ENCODE data around the gene CRMP1. TPM values are rescaled to one million over a fixed set of nuclear protein-coding genes. Genes with fewer than 3 reads are reported as not detected.

Gene CRMP1
- total RNA-seq, 4 donors from 2014 or later: 0.64 to 0.76 TPM; not detected in 2

DNA sequence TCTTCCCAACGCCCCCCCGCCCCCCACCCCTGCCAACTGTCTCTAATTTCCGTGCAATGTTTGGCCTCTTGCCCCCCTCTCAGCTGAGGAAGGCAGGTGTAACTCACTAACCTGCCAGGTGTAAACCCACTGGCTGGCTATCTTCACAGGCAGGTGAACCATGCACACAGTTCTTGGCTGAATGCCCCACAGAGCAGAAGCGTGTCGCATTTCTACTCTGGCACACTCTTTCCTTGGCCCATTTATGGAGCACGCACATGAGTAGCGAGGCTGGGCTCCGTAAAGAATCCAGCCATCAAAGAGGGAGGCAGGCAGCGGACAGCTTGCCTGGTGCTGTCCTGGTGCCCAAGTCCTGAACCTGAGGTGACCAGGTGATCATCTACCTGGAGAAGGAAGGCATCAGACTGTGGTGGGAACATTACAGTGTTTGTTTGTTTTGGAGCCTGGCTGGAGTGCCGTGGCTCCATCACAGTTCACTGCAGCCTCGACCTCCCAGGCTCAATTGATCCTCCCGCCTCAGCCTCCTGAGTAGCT lies 39.2 kb upstream of the CRMP1 start:
- no peaks in the 10 kb centered on the region for H3K36me3 ChIP-seq
- DNase-seq (ENCODE audit: low spot score in 2 of 2): peak in 1 of 2 donors; percentile 32
- 68% methylated on average over 12 of the region's 12 CpGs for WGBS
- peaks cover 49% of the 10 kb centered on the region for H3K27me3 ChIP-seq
- no peaks in the 10 kb centered on the region for H3K4me1 ChIP-seq
- no peaks in the 10 kb centered on the region for H3K9me3 ChIP-seq
- TF ChIP-seq EP300 (IDR thresholded peaks at IDR 0.05) (no peak), POLR2AphosphoS5 (IDR thresholded peaks at IDR 0.05) (no peak), POLR2A (IDR thresholded peaks at IDR 0.05) (no peak)
- TF ChIP-seq, protein P1, sequence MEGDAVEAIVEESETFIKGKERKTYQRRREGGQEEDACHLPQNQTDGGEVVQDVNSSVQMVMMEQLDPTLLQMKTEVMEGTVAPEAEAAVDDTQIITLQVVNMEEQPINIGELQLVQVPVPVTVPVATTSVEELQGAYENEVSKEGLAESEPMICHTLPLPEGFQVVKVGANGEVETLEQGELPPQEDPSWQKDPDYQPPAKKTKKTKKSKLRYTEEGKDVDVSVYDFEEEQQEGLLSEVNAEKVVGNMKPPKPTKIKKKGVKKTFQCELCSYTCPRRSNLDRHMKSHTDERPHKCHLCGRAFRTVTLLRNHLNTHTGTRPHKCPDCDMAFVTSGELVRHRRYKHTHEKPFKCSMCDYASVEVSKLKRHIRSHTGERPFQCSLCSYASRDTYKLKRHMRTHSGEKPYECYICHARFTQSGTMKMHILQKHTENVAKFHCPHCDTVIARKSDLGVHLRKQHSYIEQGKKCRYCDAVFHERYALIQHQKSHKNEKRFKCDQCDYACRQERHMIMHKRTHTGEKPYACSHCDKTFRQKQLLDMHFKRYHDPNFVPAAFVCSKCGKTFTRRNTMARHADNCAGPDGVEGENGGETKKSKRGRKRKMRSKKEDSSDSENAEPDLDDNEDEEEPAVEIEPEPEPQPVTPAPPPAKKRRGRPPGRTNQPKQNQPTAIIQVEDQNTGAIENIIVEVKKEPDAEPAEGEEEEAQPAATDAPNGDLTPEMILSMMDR (IDR thresholded peaks at IDR 0.05): no peak
- H3K27ac ChIP-seq: no peak overlapping the region
- no peak overlapping the region for H3K4me3 ChIP-seq

DNA sequence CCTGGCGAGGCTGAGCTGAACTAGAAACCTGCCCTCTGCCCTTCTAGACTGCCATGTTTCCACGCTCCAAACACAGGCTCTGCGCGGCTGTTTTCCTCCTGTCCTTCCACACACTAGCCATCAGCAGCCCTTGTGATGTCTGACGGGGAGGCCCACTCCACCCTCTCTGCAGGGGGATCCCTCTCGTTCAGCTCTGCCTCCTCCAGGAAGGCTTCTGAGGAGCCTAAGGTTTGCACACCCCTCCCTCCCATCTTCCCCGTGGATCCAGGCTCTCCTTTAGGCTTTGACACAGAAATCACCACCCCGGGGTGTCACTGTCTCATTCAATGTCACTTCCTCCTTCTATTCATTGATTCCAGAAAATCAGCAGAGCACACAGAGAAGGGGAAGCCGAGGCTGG lies 38.6 kb upstream of the CRMP1 start:
- TF ChIP-seq EP300 (IDR thresholded peaks at IDR 0.05): no peak
- TF ChIP-seq POLR2AphosphoS5 (IDR thresholded peaks at IDR 0.05): no peak
- TF ChIP-seq, protein P1 (IDR thresholded peaks at IDR 0.05): no peak
- no peak for TF ChIP-seq POLR2A (IDR thresholded peaks at IDR 0.05)
- Histone ChIP-seq H3K36me3 (no peaks in the 10 kb centered on the region), H3K4me3 (no peak overlapping the region), H3K27me3 (peaks cover 49% of the 10 kb centered on the region), H3K9me3 (no peaks in the 10 kb centered on the region), H3K4me1 (no peaks in the 10 kb centered on the region), H3K27ac (no peak overlapping the region)
- peak in 1 of 2 donors; percentile 35 for DNase-seq (ENCODE audit: low spot score in 2 of 2)
- WGBS: 34% methylated on average over 9 of the region's 9 CpGs

DNA sequence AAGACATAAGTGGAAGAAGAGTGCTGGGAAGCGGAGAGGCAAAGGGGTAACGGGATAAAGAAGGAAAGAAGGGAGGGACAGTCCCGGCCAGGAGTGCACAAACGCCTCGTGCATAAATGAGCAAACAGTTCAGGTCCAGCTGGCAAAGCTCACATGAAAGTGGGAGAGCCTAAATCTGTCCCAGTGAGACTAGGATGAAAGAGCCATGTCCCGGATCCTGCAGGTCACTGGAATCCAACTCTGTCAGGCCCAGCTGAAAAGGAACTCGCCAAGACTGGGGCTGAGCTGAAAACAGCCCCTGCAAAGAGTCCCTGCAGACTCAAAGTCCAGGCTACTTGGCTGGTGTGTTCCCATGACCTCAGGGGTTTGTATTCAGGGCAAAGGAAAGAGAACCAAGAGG lies 38.0 kb upstream of the CRMP1 start:
- Histone ChIP-seq H3K36me3 (no peaks in the 10 kb centered on the region), H3K4me3 (no peak overlapping the region), H3K27ac (no peak overlapping the region), H3K9me3 (no peaks in the 10 kb centered on the region), H3K4me1 (no peaks in the 10 kb centered on the region), H3K27me3 (peaks cover 51% of the 10 kb centered on the region)
- 67% methylated on average over 7 of the region's 7 CpGs for WGBS
- peak in 1 of 2 donors; percentile 45 for DNase-seq (ENCODE audit: low spot score in 2 of 2)
- TF ChIP-seq POLR2A (IDR thresholded peaks at IDR 0.05) (no peak), EP300 (IDR thresholded peaks at IDR 0.05) (no peak), POLR2AphosphoS5 (IDR thresholded peaks at IDR 0.05) (no peak)
- TF ChIP-seq, protein P1 (IDR thresholded peaks at IDR 0.05): no peak

DNA sequence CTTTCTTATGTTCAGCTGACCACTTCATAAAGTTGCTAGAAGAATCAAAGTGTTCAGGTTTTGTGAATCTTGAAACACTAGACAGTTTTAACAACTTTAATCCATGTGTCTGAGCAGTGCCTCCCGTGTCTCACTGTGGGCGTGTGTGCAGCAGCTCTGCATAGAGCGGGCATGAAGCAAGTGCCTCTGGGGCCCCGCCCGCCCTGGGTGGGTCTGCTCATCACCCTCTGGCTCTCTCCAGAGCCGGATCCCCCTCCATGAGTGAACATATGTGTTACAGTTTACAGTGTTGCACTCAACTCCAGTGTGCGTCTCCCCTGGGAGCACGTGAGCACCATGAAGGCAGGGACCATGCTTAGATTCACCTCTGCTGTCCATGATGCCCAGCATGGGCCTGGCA lies 37.6 kb upstream of the CRMP1 start:
- no peak for DNase-seq (ENCODE audit: low spot score in 2 of 2)
- Histone ChIP-seq H3K4me3 (no peak overlapping the region), H3K9me3 (no peaks in the 10 kb centered on the region), H3K36me3 (no peaks in the 10 kb centered on the region), H3K4me1 (no peaks in the 10 kb centered on the region), H3K27me3 (peaks cover 55% of the 10 kb centered on the region), H3K27ac (no peak overlapping the region)
- TF ChIP-seq POLR2AphosphoS5 (IDR thresholded peaks at IDR 0.05) (no peak), POLR2A (IDR thresholded peaks at IDR 0.05) (no peak)
- 64% methylated on average over 8 of the region's 8 CpGs for WGBS

DNA sequence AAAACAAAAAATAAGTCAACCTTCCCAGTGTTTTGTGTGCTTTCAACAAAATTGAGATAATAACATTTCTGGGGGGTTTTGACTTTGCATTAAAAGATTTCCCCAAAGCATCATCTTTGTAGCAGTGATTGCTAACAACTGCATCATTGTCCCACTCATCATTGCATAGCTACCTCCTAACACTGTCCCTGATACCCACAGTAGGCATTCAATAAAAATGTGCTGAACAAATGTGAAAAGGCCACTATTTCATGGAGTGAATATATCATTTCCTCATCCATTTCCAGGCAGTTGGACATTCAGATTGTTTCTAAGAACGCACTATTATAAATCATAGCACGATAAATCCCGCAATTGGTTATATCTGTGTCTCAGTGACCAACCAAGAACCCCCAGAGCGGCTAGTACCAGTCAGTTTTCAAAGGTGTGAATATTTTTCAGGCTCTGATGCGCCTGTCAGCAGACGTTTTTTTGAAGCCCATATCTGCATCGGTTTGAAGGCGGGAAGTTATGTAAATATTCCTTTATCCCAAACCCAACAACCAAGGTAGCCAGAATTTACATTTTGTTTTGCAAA lies 36.0 kb upstream of the CRMP1 start:
- peaks cover 52% of the 10 kb centered on the region for H3K27me3 ChIP-seq
- no peaks in the 10 kb centered on the region for H3K4me1 ChIP-seq
- DNase-seq (ENCODE audit: low spot score in 2 of 2): no peak
- H3K4me3 ChIP-seq: no peak overlapping the region
- no peak for TF ChIP-seq POLR2A (IDR thresholded peaks at IDR 0.05)
- no peak overlapping the region for H3K27ac ChIP-seq
- WGBS: 77% methylated on average over 8 of the region's 8 CpGs
- H3K9me3 ChIP-seq: no peaks in the 10 kb centered on the region
- no peaks in the 10 kb centered on the region for H3K36me3 ChIP-seq

DNA sequence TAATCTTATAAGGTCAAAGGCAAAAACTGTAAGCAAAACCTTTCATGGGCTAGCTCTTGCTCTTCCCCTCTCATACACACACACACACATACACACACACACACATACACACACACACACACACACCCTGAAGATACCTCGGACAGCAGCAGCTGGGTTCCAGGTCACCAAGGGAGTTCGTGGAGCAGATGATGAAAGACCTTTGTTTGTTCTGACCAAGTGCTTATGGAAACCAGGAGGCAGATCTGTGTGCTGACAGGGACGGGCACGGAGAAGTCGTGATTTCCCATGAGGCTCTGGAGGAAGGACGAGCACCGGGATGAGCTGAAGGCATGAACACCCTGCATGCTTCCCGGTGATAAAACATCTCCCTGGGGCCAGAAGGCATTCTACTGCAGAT lies 35.4 kb upstream of the CRMP1 start:
- TF ChIP-seq POLR2AphosphoS5 (IDR thresholded peaks at IDR 0.05) (no peak), EP300 (IDR thresholded peaks at IDR 0.05) (no peak), POLR2A (IDR thresholded peaks at IDR 0.05) (no peak)
- TF ChIP-seq, protein P1 (IDR thresholded peaks at IDR 0.05): no peak
- 52% methylated on average over 8 of the region's 8 CpGs for WGBS
- H3K4me3 ChIP-seq: no peak overlapping the region

More for the DNA sequence above, 35.4 kb upstream of the CRMP1 start:
- peaks cover 49% of the 10 kb centered on the region for H3K27me3 ChIP-seq
- no peaks in the 10 kb centered on the region for H3K36me3 ChIP-seq
- no peaks in the 10 kb centered on the region for H3K9me3 ChIP-seq
- no peak overlapping the region for H3K27ac ChIP-seq
- no peak for DNase-seq (ENCODE audit: low spot score in 2 of 2)
- no peaks in the 10 kb centered on the region for H3K4me1 ChIP-seq
